Neural cell (in vitro differentiated cells): Measurements from ENCODE around the gene PRR20B. TPM values are rescaled to one million over a fixed set of nuclear protein-coding genes. Genes with fewer than 3 reads are reported as not detected.

Source experiments
- H2AFZ ChIP-seq: fragments of 200-600, 300-800 bp; sonication (generic), shearing (Covaris generic); 2 replicates; pipeline ENCODE4 v1.6.0; 2014; ENCODE audit warnings: low read depth, mild to moderate bottlenecking, antibody characterized with exemption, low read length, moderate library complexity
- H3F3A ChIP-seq: fragments of 200-600 bp; shearing (Covaris generic); 2 replicates; pipeline ENCODE4 v1.6.1; 2016; ENCODE audit warnings: mild to moderate bottlenecking, moderate library complexity, mixed read lengths, antibody characterized with exemption, low read length; ENCODE audit not compliant: insufficient read depth, poor library complexity, severe bottlenecking
- H3K27ac ChIP-seq: fragments of 200-600, 300-800 bp; sonication (generic), shearing (Covaris generic); 2 replicates; pipeline ENCODE4 v1.5.1; 2014; ENCODE audit warnings: mild to moderate bottlenecking, low read length, moderate library complexity
- H3K27me3 ChIP-seq: fragments of 300-800, 200-600 bp; sonication (generic), shearing (Covaris generic); 2 replicates; pipeline ENCODE4 v1.6.0; 2014; ENCODE audit warnings: mild to moderate bottlenecking, low read depth, low read length, moderate library complexity; ENCODE audit not compliant: insufficient read depth
- H3K36me3 ChIP-seq: fragments of 300-800, 200-600 bp; sonication (generic), shearing (Covaris generic); 2 replicates; pipeline ENCODE4 v1.5.1; 2014; ENCODE audit warnings: mild to moderate bottlenecking, antibody characterized with exemption, low read length, moderate library complexity; ENCODE audit not compliant: insufficient read depth
- H3K4me2 ChIP-seq: fragments of 300-800, 200-600 bp; sonication (generic), shearing (Covaris generic); 2 replicates; pipeline ENCODE4 v1.6.0; 2014; ENCODE audit warnings: mild to moderate bottlenecking, low read length
- H3K4me3 ChIP-seq: fragments of 300-800, 200-600 bp; sonication (generic), shearing (Covaris generic); 2 replicates; pipeline ENCODE4 v1.5.1; 2014; ENCODE audit warnings: mild to moderate bottlenecking, low read length, moderate library complexity
- H3K79me2 ChIP-seq: fragments of 200-600 bp; shearing (Covaris generic); replicated peaks from 2 replicates; pipeline ENCODE4 v1.6.0; 2014; ENCODE audit warnings: mild to moderate bottlenecking, low read length, moderate library complexity; ENCODE audit not compliant: insufficient read depth
- H3K9ac ChIP-seq: fragments of 300-800, 200-600 bp; sonication (generic), shearing (Covaris generic); 2 replicates; pipeline ENCODE4 v1.6.1; 2016; ENCODE audit warnings: mild to moderate bottlenecking, low read length, mixed read lengths
- H3K9me2 ChIP-seq: fragments of 200-600 bp; shearing (Covaris generic); 2 replicates; pipeline ENCODE4 v1.6.1; 2016; ENCODE audit warnings: mild to moderate bottlenecking, low read length, mixed read lengths; ENCODE audit not compliant: insufficient read depth
- H3K9me3 ChIP-seq: fragments of 200-600, 300-800 bp; sonication (generic), shearing (Covaris generic); 2 replicates; pipeline ENCODE4 v1.6.1; 2016; ENCODE audit warnings: mild to moderate bottlenecking, mixed run types, low read length, moderate library complexity, mixed read lengths
- H4K20me1 ChIP-seq: fragments of 200-600 bp; shearing (Covaris generic); 2 replicates; pipeline ENCODE4 v1.6.1; 2016; ENCODE audit warnings: mild to moderate bottlenecking, mixed run types; ENCODE audit not compliant: insufficient read depth
- EP300 ChIP-seq: fragments of 450-650 bp; conservative IDR thresholded peaks from 2 replicates; pipeline ENCODE4 v1.6.1; 2014; ENCODE audit warnings: antibody characterized with exemption, mild to moderate bottlenecking, moderate library complexity; ENCODE audit not compliant: poor library complexity, severe bottlenecking
- EZH2 ChIP-seq: fragments of 200-600, 300-800 bp; shearing (Covaris generic), sonication (generic); IDR thresholded peaks from 2 replicates; pipeline ENCODE4 v1.6.1; 2014; ENCODE audit warnings: antibody characterized with exemption, low read length, borderline replicate concordance, mild to moderate bottlenecking; ENCODE audit not compliant: insufficient read depth, poor library complexity, severe bottlenecking
- MXI1 ChIP-seq: fragments of 450-650 bp; conservative IDR thresholded peaks from 2 replicates; pipeline ENCODE4 v1.6.1; 2014; ENCODE audit warnings: antibody characterized with exemption, mild to moderate bottlenecking; ENCODE audit not compliant: poor library complexity, severe bottlenecking
- POLR2AphosphoS5 ChIP-seq: IDR thresholded peaks from 2 replicates; pipeline ENCODE4 v1.6.1; 2012
- RAD21 ChIP-seq: fragments of 450-650 bp; conservative IDR thresholded peaks from 2 replicates; pipeline ENCODE4 v1.6.1; 2014; ENCODE audit warnings: antibody characterized with exemption, mild to moderate bottlenecking, moderate library complexity
- SMC3 ChIP-seq: fragments of 450-650 bp; conservative IDR thresholded peaks from 2 replicates; pipeline ENCODE4 v1.6.1; 2014; ENCODE audit warnings: antibody characterized with exemption, mild to moderate bottlenecking, moderate library complexity; ENCODE audit not compliant: poor library complexity
- TAF1 ChIP-seq: IDR thresholded peaks from 2 replicates; pipeline ENCODE4 v1.6.1; 2012; ENCODE audit warnings: low read depth
- polyA plus RNA-seq: library from polyadenylated mRNA; depleted of rRNA; stranded (reverse); fragments of >200 nt; gene quantifications from 2 replicates; pipeline ENCODE4 v1.2.3, GENCODE V29; 2014
- TF ChIP-seq, protein P1 (sequence below): fragments of 450-650 bp; IDR thresholded peaks from 2 replicates; pipeline ENCODE4 v1.5.1; 2014; ENCODE audit warnings: antibody characterized with exemption, mild to moderate bottlenecking, moderate library complexity; ENCODE audit not compliant: poor library complexity, severe bottlenecking
- TF ChIP-seq, protein P2 (sequence below): IDR thresholded peaks from 2 replicates; pipeline ENCODE4 v1.6.1; 2012; ENCODE audit warnings: borderline replicate concordance

PRR20B gene
- polyA plus RNA-seq, 1 donor from 2014 or later = not detected

DNA sequence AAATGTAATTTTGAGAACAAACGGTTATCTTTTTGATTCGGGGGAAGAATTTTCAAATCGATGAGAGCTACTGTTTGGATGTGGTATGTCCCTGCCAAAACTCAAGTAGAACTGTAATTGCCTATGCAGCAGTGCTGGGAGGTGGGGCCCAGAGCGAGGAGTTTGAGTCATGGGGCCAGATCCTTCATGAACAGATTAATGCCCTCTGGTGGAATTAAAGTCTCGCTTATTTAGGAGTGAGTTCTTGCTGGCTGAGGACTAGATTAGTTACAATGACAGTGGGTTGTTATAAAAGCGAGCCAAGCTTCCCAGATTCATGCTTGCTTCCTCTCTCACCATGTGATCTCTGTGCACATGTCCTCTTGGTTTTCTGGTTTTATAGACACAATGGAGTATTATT is 18.4 kb upstream of the PRR20B start:
- H3K9me3 ChIP-seq = no peaks in the 10 kb centered on the region
- H3F3A ChIP-seq = no peaks in the 10 kb centered on the region
- H3K4me2 ChIP-seq = no peak overlapping the region
- no peak overlapping the region for H3K4me3 ChIP-seq
- H3K79me2 ChIP-seq = no peaks in the 10 kb centered on the region
- no peak for TF ChIP-seq EZH2
- TF ChIP-seq, protein P1, sequence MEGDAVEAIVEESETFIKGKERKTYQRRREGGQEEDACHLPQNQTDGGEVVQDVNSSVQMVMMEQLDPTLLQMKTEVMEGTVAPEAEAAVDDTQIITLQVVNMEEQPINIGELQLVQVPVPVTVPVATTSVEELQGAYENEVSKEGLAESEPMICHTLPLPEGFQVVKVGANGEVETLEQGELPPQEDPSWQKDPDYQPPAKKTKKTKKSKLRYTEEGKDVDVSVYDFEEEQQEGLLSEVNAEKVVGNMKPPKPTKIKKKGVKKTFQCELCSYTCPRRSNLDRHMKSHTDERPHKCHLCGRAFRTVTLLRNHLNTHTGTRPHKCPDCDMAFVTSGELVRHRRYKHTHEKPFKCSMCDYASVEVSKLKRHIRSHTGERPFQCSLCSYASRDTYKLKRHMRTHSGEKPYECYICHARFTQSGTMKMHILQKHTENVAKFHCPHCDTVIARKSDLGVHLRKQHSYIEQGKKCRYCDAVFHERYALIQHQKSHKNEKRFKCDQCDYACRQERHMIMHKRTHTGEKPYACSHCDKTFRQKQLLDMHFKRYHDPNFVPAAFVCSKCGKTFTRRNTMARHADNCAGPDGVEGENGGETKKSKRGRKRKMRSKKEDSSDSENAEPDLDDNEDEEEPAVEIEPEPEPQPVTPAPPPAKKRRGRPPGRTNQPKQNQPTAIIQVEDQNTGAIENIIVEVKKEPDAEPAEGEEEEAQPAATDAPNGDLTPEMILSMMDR = no peak
- no peak for TF ChIP-seq EP300
- TF ChIP-seq MXI1 = no peak
- no peak for TF ChIP-seq POLR2AphosphoS5
- TF ChIP-seq RAD21 = no peak
- TF ChIP-seq, protein P2, sequence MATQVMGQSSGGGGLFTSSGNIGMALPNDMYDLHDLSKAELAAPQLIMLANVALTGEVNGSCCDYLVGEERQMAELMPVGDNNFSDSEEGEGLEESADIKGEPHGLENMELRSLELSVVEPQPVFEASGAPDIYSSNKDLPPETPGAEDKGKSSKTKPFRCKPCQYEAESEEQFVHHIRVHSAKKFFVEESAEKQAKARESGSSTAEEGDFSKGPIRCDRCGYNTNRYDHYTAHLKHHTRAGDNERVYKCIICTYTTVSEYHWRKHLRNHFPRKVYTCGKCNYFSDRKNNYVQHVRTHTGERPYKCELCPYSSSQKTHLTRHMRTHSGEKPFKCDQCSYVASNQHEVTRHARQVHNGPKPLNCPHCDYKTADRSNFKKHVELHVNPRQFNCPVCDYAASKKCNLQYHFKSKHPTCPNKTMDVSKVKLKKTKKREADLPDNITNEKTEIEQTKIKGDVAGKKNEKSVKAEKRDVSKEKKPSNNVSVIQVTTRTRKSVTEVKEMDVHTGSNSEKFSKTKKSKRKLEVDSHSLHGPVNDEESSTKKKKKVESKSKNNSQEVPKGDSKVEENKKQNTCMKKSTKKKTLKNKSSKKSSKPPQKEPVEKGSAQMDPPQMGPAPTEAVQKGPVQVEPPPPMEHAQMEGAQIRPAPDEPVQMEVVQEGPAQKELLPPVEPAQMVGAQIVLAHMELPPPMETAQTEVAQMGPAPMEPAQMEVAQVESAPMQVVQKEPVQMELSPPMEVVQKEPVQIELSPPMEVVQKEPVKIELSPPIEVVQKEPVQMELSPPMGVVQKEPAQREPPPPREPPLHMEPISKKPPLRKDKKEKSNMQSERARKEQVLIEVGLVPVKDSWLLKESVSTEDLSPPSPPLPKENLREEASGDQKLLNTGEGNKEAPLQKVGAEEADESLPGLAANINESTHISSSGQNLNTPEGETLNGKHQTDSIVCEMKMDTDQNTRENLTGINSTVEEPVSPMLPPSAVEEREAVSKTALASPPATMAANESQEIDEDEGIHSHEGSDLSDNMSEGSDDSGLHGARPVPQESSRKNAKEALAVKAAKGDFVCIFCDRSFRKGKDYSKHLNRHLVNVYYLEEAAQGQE = no peak
- no peak for TF ChIP-seq SMC3
- no peak for TF ChIP-seq TAF1
- H3K27ac ChIP-seq = no peak overlapping the region
- no peaks in the 10 kb centered on the region for H3K27me3 ChIP-seq
- H3K9me2 ChIP-seq = no peaks in the 10 kb centered on the region
- no peaks in the 10 kb centered on the region for H4K20me1 ChIP-seq
- H2AFZ ChIP-seq = no peak overlapping the region
- no peaks in the 10 kb centered on the region for H3K36me3 ChIP-seq
- no peak overlapping the region for H3K9ac ChIP-seq

- H3K9me3 ChIP-seq = no peaks in the 10 kb centered on the region
- H3K4me3 ChIP-seq = no peak overlapping the region
- H3K4me2 ChIP-seq = no peak overlapping the region
- H3K27me3 ChIP-seq = no peaks in the 10 kb centered on the region
- H3F3A ChIP-seq = no peaks in the 10 kb centered on the region
- no peak overlapping the region for H2AFZ ChIP-seq
- H3K36me3 ChIP-seq = no peaks in the 10 kb centered on the region
- TF ChIP-seq MXI1 = no peak
- TF ChIP-seq POLR2AphosphoS5 = no peak
- TF ChIP-seq, protein P1 = no peak
- TF ChIP-seq, protein P2 = no peak
- TF ChIP-seq EP300 = no peak
- no peak for TF ChIP-seq SMC3
- no peak for TF ChIP-seq TAF1
- no peak for TF ChIP-seq EZH2
- no peak for TF ChIP-seq RAD21
- H3K79me2 ChIP-seq = no peaks in the 10 kb centered on the region
- no peak overlapping the region for H3K9ac ChIP-seq
- H3K27ac ChIP-seq = no peak overlapping the region
- H4K20me1 ChIP-seq = no peaks in the 10 kb centered on the region
- no peaks in the 10 kb centered on the region for H3K9me2 ChIP-seq
These were observed 11.2 kb upstream of the PRR20B start for GRCh38 chr13:57136093-57136492.
